ENCODE data around the gene CELA3A.

Gene CELA3A

GRCh38 chr1:22057861-22058260 is 56.4 kb downstream of the CELA3A start:
- TF ChIP-seq CTCF (IDR thresholded peaks at IDR 0.05; ENCODE audit: low read depth, low read length): no peak
- no peak for DNase-seq (ENCODE audit: low read depth, low spot score)
- H3K4me3 ChIP-seq (ENCODE audit: low read depth, low read length): no peak overlapping the region
- in situ Hi-C loops (cut with HindIII; ENCODE audit: low sequenced_read_pairs): no loop called here
